ENCODE results near the gene ZDHHC19.

- no peak for TF ChIP-seq POLR2A (IDR thresholded peaks at IDR 0.05)
- TF ChIP-seq CTCF (IDR thresholded peaks at IDR 0.05), result no peak
Measured at GRCh38 chr3:196159952-196160804, 51.0 kb downstream of the ZDHHC19 start.

All from thyroid gland (tissue), 4 donors.